Caco-2 (cell line): ENCODE results near the gene CHRNA5. TPM values are rescaled to one million over a fixed set of nuclear protein-coding genes. Genes with fewer than 3 reads are reported as not detected.
"Not testable (repeated sequence)": the region's sequence is repeated elsewhere in the genome, so short reads cannot be mapped to it uniquely, and the experiment has no call there.

Source experiments
- BruUV-seq: library from RNA; stranded (reverse); fragments of 400-500 nt; replicated peaks from 2 replicates; lab custom pipeline; 2021; lab: Mats Ljungman, UMichigan
- CTCF ChIA-PET: fragments of 300-600 bp; sonication (Branson Sonifier 250); formaldehyde crosslinking; loops from one replicate; lab custom pipeline; 2022; ENCODE audit warnings: antibody characterized with exemption; lab: Charles Lee
- POLR2A ChIA-PET: fragments of 300-600 bp; sonication (Branson Sonifier 250); formaldehyde crosslinking; loops from one replicate; lab custom pipeline; 2022; ENCODE audit warnings: antibody characterized with exemption; lab: Charles Lee
- DNase-seq, 2 experiments: peaks; one replicate each; pipeline versions ENCODE4 v3.0.0 to v3.0.0-alpha.2; 2020 to 2022
- H3K27me3 ChIP-seq: replicated peaks from 2 replicates; pipeline ENCODE4 v1.6.0; 2011; ENCODE audit warnings: low read length; ENCODE audit not compliant: control insufficient read depth, insufficient read depth
- H3K36me3 ChIP-seq: 2 replicates; pipeline ENCODE4 v1.5.1; 2011; ENCODE audit warnings: low read length; ENCODE audit not compliant: control insufficient read depth, insufficient read depth
- H3K4me1 ChIP-seq: fragments of 250-450 bp; sonication (Bioruptor Pico); 2 replicates; pipeline ENCODE4 v1.5.1; 2020; ENCODE audit warnings: mild to moderate bottlenecking
- H3K4me3 ChIP-seq: 2 replicates; pipeline ENCODE4 v1.5.1; 2011; ENCODE audit warnings: low read depth, mild to moderate bottlenecking, control low read depth, low read length
- H3K9me3 ChIP-seq: fragments of 250-450 bp; sonication (Bioruptor Pico); 2 replicates; pipeline ENCODE4 v1.5.1; 2020; ENCODE audit warnings: mild to moderate bottlenecking, moderate library complexity
- H3K27ac Mint-ChIP-seq: one replicate; pipeline ENCODE4 v1.8.0; 2022; ENCODE audit warnings: mixed read lengths; ENCODE audit not compliant: unreplicated experiment
- H3K27me3 Mint-ChIP-seq: one replicate; pipeline ENCODE4 v1.8.0; 2022; ENCODE audit warnings: mixed read lengths; ENCODE audit not compliant: insufficient read depth, unreplicated experiment
- H3K36me3 Mint-ChIP-seq: one replicate; pipeline ENCODE4 v1.8.0; 2022; ENCODE audit warnings: mild to moderate bottlenecking, mixed read lengths; ENCODE audit not compliant: insufficient read depth, unreplicated experiment
- H3K4me1 Mint-ChIP-seq: one replicate; pipeline ENCODE4 v1.8.0; 2022; ENCODE audit warnings: low read depth, mixed read lengths; ENCODE audit not compliant: unreplicated experiment
- H3K4me3 Mint-ChIP-seq: one replicate; pipeline ENCODE4 v1.8.0; 2022; ENCODE audit warnings: mild to moderate bottlenecking, moderate library complexity, mixed read lengths; ENCODE audit not compliant: unreplicated experiment
- H3K9me3 Mint-ChIP-seq: one replicate; pipeline ENCODE4 v1.8.0; 2022; ENCODE audit warnings: mixed read lengths; ENCODE audit not compliant: unreplicated experiment
- CTCF ChIP-seq, 2 experiments: fragments of 200-600 bp in 1 of 2; IDR thresholded peaks; 1 replicate in 1 of 2; 2 replicates in 1 of 2; pipeline versions ENCODE4 v1.5.1 to v1.8.0; 2011 to 2022; ENCODE audit warnings: antibody characterized with exemption in 1 of 2, control low read depth in 1 of 2, inconsistent platforms in 1 of 2, low read depth in 1 of 2, low read length in 1 of 2, mild to moderate bottlenecking in 1 of 2, moderate library complexity in 1 of 2; ENCODE audit not compliant: insufficient read depth in 1 of 2, severe bottlenecking in 1 of 2, unreplicated experiment in 1 of 2
- intact Hi-C: fragments of 100-400 bp; cut with micrococcal nuclease; formaldehyde crosslinking; loops from one replicate; pipeline ENCODE4 v1.10.0; 2022; ENCODE audit not compliant: unreplicated experiment
- total RNA-seq: library from RNA; stranded (reverse); gene quantifications from 2 replicates; pipeline ENCODE4 v1.2.3, GENCODE V29; 2022

Gene CHRNA5
- total RNA-seq, 1 experiment from 2014 or later = 12.9 TPM

- peaks cover 16% of the 10 kb centered on the region for H3K36me3 Mint-ChIP-seq
- ChIA-PET POLR2A (no interaction called here), CTCF (no interaction called here)
- no peak for DNase-seq
- H3K27me3 ChIP-seq = no peaks in the 10 kb centered on the region
- intact Hi-C loops = no loop called here
- H3K27me3 Mint-ChIP-seq = no peaks in the 10 kb centered on the region
- no peak overlapping the region for H3K4me3 ChIP-seq
- TF ChIP-seq CTCF (IDR thresholded peaks at IDR 0.05; ENCODE audit: insufficient read depth in 1 of 2, low read depth in 1 of 2, low read length in 1 of 2, severe bottlenecking in 1 of 2, unreplicated experiment in 1 of 2) = no peak
- H3K9me3 Mint-ChIP-seq = no peaks in the 10 kb centered on the region
- no peaks in the 10 kb centered on the region for H3K4me1 ChIP-seq
- H3K36me3 ChIP-seq = no peaks in the 10 kb centered on the region; the same call in 1 of the 2 replicates
- BruUV-seq = no TSS peak
- H3K9me3 ChIP-seq = no peaks in the 10 kb centered on the region
- no peak overlapping the region for H3K27ac Mint-ChIP-seq
- H3K4me3 Mint-ChIP-seq = no peak overlapping the region
- H3K4me1 Mint-ChIP-seq = peaks cover 14% of the 10 kb centered on the region
Measured at GRCh38 chr15:78537266-78537905, 27.9 kb upstream of the CHRNA5 start.

- no TSS peak for BruUV-seq
- Histone ChIP-seq H3K4me1 (no peaks in the 10 kb centered on the region), H3K9me3 (no peaks in the 10 kb centered on the region), H3K36me3 (peaks cover 3% of the 10 kb centered on the region; the same call in 1 of the 2 replicates), H3K4me3 (no peak overlapping the region), H3K27me3 (no peaks in the 10 kb centered on the region)
- Mint-ChIP-seq H3K27ac (no peak overlapping the region), H3K36me3 (peaks cover 21% of the 10 kb centered on the region), H3K27me3 (no peaks in the 10 kb centered on the region), H3K4me1 (peaks cover 14% of the 10 kb centered on the region), H3K4me3 (no peak overlapping the region), H3K9me3 (no peaks in the 10 kb centered on the region)
- CTCF ChIA-PET = no interaction called here
- POLR2A ChIA-PET = no interaction called here
- no peak for TF ChIP-seq CTCF (IDR thresholded peaks at IDR 0.05; ENCODE audit: insufficient read depth in 1 of 2, low read depth in 1 of 2, low read length in 1 of 2, severe bottlenecking in 1 of 2, unreplicated experiment in 1 of 2)
- no peak for DNase-seq
- intact Hi-C loops = no loop called here
Measured at GRCh38 chr15:78538358-78538757, 27.0 kb upstream of the CHRNA5 start.

- Mint-ChIP-seq H3K36me3 (peaks cover 21% of the 10 kb centered on the region), H3K27ac (peak overlapping the region; percentile 96), H3K4me1 (peaks cover 14% of the 10 kb centered on the region), H3K4me3 (peak overlapping the region; percentile 91)
- H3K9me3 Mint-ChIP-seq, DNase-seq, H3K4me1 ChIP-seq, H3K27me3 Mint-ChIP-seq, H3K36me3 ChIP-seq, H3K9me3 ChIP-seq, H3K27me3 ChIP-seq: not testable (repeated sequence)
- ChIA-PET CTCF (interaction anchor here (0.7 to 1.4 kb wide), 2 partner anchors 9 to 32 kb away, joined by 4 read pairs; partner anchors contain the start of gene HYKK), POLR2A (interaction anchor here (0.6 to 1.2 kb wide), 6 partner anchors 13 to 295 kb away, joined by 3 to 12 read pairs (median 3); partner anchors contain the start of genes CHRNA5 and SKIC8)
- TSS peak; percentile 84 for BruUV-seq
- intact Hi-C loops = loop anchor here (1.0 kb wide), 1 partner anchor 32 kb away; the partner anchor contains the start of gene HYKK
- H3K4me3 ChIP-seq = peak overlapping the region; percentile 75
Measured at GRCh38 chr15:78539464-78540140, 25.7 kb upstream of the CHRNA5 start.
